T-helper 17 cell (primary cell): ENCODE data around the gene PNPLA2. TPM values are rescaled to one million over a fixed set of nuclear protein-coding genes. Genes with fewer than 3 reads are reported as not detected.

Experiments
- ATAC-seq: fragments of 150-1000 bp; cut with Tn5 transposase; 2 replicates; pipeline ENCODE4 v1.10.0; 2021; ENCODE audit warnings: mild to moderate bottlenecking, moderate library complexity
- DNase-seq, 3 donors: peaks; one replicate each; pipeline versions ENCODE4 v3.0.0 to v3.0.0-alpha.2; 2020 to 2021
- H3K9me3 ChIP-seq: one replicate; pipeline ENCODE4 v1.7.0; 2013; ENCODE audit warnings: low read length, mild to moderate bottlenecking; ENCODE audit not compliant: control insufficient read depth, poor library complexity, severe bottlenecking
- H3K27ac Mint-ChIP-seq: one replicate; pipeline ENCODE4 v1.8.0; 2022; ENCODE audit warnings: mild to moderate bottlenecking, moderate library complexity, mixed read lengths
- H3K27me3 Mint-ChIP-seq: one replicate; pipeline ENCODE4 v1.8.0; 2022; ENCODE audit warnings: mixed read lengths
- H3K36me3 Mint-ChIP-seq: one replicate; pipeline ENCODE4 v1.8.0; 2022; ENCODE audit warnings: low read depth, mixed read lengths
- H3K4me1 Mint-ChIP-seq: one replicate; pipeline ENCODE4 v1.8.0; 2022; ENCODE audit warnings: mild to moderate bottlenecking, mixed read lengths
- H3K4me3 Mint-ChIP-seq: one replicate; pipeline ENCODE4 v1.8.0; 2022; ENCODE audit warnings: mild to moderate bottlenecking, moderate library complexity, mixed read lengths
- total RNA-seq, 4 donors: library from RNA in 2 of 4; stranded (reverse) in 2 of 4; gene quantifications; one replicate each; pipeline ENCODE4 v1.2.3 and lab custom pipeline; 2022 to 2026

PNPLA2 gene
- total RNA-seq, 2 donors from 2014 or later: 178 to 182 TPM

DNA sequence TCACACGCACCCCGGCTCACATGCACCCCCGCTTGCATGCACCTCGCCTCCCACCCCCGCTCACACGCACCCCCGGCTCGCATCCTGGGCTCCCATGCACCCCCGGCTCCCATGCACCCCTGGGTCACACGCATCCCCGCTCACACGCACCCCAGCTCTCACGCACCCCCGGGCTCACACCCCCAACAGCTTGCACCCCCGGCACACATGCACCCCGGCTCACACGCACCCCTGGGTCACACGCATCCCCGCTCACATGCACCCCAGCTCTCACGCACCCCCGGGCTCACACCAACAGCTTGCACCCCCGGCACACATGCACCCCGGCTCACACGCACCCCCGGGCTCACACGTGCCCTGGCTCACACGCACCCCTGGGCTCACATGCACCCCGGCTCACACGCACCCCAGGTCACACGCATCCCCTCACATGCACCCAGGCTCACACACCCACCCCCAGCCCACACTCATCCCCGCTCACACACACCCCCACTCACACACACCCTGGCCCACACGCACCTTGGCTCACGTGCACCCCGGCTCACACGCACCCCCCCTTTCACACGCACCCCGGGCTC lies 40.1 kb downstream of the PNPLA2 start:
- ATAC-seq (no peak), DNase-seq (no peak)
- no peaks in the 10 kb centered on the region for H3K27me3 Mint-ChIP-seq
- H3K27ac Mint-ChIP-seq: no peak overlapping the region
- no peaks in the 10 kb centered on the region for H3K9me3 ChIP-seq
- H3K4me1 Mint-ChIP-seq: no peaks in the 10 kb centered on the region
- H3K4me3 Mint-ChIP-seq: no peak overlapping the region
- no peaks in the 10 kb centered on the region for H3K36me3 Mint-ChIP-seq

DNA sequence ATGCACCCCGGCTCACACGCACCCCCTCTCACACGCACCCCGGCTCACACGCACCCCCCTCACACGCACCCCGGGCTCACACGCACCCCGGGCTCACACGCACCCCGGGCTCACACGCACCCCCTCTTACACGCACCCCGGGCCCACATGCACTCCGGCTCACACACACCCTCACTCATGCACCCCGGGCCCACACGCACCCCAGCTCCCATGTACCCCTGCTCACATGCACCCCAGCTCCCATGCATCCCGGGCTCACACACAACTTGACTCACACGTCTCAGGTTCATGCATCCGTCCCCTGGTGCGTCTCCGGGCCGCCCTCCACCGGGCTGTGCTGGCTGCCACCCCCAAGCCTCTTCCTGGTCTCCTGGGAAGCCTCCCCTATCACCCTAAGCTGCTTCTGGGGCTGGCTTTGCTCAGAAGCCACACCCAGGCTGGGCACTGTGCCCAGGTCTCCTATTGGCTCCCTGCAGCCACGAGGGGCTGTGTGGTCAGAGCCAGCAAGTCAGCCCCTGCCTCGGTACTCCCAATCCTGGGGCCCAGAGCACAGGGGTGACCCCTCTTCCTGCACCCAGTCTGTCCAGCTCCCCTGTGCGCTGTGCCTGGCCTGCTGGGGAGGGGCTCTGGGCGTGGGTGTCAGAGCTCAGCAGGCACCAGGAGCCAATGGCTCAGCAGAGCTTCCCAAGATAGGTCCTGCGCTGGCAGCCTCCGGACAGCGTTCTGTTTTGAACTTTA lies 40.8 kb downstream of the PNPLA2 start:
- Mint-ChIP-seq H3K4me3 (peak overlapping the region; percentile 31), H3K36me3 (no peaks in the 10 kb centered on the region), H3K27me3 (no peaks in the 10 kb centered on the region), H3K4me1 (no peaks in the 10 kb centered on the region), H3K27ac (no peak overlapping the region)
- ATAC-seq: no peak
- DNase-seq: no peak
- H3K9me3 ChIP-seq: no peaks in the 10 kb centered on the region

DNA sequence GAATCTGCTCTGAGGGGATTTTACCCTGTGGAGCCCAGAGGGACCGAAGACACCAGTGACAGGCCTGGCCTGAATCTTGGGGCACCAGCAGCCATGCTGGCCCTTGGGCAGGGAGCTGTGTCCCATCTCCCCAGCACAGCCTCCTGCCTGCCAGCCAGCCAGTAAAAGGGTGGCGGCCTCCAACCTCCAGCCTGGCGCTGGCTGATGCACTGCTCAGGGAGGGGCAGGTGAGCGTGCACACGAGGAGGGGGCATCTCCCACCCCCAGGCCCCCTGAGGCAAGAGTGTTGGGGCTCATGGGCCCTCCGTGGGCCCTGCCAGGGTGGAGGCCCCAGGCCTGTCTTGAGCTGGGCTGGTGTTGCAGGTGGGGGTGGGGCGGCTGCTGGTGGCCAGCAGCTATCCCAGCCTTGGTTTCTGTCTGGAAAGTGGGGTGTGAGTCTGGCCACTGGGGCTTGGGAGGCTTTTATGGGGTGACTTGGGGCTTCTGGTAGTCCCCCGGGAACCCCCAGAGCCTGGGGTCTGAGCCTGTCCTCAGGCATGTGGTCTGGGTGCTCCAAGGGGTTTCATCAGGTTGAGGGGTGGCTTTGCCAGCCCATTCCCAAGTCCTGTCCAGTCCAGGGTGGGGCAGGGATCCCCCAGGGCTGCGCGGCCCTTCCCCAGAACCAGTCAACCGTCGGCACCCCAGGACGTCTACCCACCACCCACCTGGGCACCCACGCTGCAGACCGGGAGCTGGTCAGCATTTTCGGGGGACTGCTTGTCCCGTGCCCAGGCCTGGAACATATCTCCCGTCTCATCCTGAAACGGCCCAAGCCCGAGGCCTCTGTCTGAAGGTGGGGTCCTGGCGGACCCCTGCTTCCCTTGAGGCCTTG lies 41.8 kb downstream of the PNPLA2 start:
- DNase-seq (no peak), ATAC-seq (no peak)
- Mint-ChIP-seq H3K4me3 (no peak overlapping the region), H3K27ac (no peak overlapping the region), H3K4me1 (no peaks in the 10 kb centered on the region), H3K36me3 (no peaks in the 10 kb centered on the region), H3K27me3 (no peaks in the 10 kb centered on the region)
- H3K9me3 ChIP-seq: no peaks in the 10 kb centered on the region

DNA sequence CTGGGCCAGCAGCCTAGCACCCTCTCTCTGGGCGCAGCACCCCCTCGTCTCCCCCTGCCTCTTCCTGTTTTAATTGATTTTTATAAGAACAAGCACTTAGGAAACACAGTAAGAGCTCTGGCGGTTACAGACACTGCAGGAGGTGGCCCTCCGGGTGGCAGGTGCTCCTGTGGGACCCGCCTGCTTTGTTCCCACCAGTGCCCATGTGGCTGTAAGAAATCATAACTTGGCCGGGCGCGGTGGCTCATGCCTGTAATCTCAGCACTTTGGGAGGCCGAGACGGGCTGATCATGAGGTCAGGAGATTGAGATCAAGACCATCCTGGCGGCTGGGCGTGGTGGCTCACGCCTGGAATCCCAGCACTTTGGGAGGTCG lies 42.4 kb downstream of the PNPLA2 start:
- no peaks in the 10 kb centered on the region for H3K27me3 Mint-ChIP-seq
- DNase-seq (no peak), ATAC-seq (no peak)
- no peaks in the 10 kb centered on the region for H3K9me3 ChIP-seq
- H3K4me1 Mint-ChIP-seq: no peaks in the 10 kb centered on the region
- no peak overlapping the region for H3K27ac Mint-ChIP-seq
- no peaks in the 10 kb centered on the region for H3K36me3 Mint-ChIP-seq
- H3K4me3 Mint-ChIP-seq: no peak overlapping the region

DNA sequence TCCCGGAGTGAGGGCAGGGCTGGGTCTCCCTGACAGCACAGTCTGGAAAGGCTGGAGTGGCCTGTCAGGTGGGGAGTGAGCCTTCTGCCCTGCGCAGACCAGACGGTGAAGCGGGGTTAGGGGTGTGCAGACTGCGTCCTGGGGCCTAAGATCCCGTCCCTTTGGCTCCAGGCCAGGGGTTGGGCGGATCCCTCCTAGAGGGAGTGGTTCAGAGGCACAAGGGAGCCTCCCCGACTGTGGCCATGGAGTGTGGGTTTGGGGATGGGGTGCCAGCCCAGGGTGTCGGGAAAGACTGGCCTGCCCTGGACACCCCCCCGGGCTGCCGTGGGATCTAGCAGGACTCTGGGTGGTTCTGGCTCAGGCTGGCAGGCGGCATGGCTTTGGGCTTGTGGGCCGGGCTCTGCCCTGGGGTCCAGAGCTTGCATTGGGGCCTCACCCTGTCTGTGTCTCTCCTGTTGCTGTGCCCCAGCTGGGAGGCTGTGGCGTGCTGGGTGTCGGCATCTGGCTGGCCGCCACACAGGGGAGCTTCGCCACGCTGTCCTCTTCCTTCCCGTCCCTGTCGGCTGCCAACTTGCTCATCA lies 43.5 kb downstream of the PNPLA2 start:
- Mint-ChIP-seq H3K36me3 (no peaks in the 10 kb centered on the region), H3K4me1 (no peaks in the 10 kb centered on the region), H3K27me3 (no peaks in the 10 kb centered on the region), H3K4me3 (no peak overlapping the region), H3K27ac (no peak overlapping the region)
- H3K9me3 ChIP-seq: no peaks in the 10 kb centered on the region
- ATAC-seq (no peak), DNase-seq (no peak)

DNA sequence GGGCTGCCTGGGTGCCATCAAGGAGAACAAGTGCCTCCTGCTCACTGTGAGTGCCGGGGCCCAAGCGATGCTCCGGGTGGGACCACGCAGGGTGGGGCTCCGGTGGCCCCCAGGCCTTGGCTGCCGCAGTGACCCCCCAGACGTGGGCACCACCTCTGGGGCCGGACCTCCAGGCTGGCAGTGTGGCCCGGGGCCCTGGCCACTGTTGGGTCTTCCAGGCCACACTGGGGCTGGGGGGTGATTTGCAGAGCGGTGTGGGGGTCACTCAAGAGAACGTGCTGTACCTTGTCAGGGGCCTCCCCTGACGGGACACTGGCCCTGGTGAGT lies 43.9 kb downstream of the PNPLA2 start:
- ATAC-seq (no peak), DNase-seq (no peak)
- no peak overlapping the region for H3K27ac Mint-ChIP-seq
- H3K4me1 Mint-ChIP-seq: no peaks in the 10 kb centered on the region
- H3K9me3 ChIP-seq: no peaks in the 10 kb centered on the region
- H3K27me3 Mint-ChIP-seq: no peaks in the 10 kb centered on the region
- H3K4me3 Mint-ChIP-seq: no peak overlapping the region
- no peaks in the 10 kb centered on the region for H3K36me3 Mint-ChIP-seq

DNA sequence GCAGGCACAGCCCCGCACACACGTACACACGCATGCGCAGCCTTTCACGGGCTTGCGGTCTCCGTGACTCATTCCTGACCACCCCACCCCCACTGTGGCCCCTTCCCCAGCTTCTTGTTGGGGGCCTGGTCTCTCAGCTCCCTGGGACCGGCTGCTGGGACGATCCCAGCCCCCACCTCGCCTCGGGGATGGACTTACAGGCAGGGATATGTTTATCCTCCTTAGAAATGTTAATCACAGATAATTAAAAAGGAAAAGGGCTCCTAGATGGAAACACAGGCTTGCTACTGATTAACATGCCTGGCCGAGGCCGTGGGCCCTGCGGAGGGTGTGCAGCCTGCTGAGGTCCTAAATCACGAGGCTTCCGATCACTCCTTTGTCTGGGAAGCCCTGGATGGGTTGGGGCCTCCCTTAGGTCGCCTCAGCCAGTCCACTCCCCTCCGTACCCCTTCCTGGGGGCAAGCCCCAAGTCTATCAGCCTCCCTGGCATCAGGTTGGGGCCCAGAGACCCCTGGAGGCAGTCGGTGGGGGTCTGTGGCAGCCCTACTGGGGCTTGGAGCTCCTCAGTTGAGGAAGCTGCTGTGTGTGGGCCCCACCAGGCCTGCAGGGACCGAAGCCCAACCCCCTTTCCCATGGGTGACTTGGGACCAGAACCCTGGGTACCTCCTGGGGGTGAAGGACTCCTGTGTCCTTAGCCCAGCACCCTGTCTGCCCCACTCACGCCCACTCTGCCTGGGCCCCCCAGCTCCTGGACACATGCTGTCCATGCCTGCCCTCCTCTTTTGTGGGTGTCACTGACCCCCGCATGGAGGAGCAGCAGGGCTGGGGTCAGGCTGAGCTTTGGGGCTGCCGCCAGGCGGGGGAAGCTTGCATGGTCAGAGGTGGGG lies 44.6 kb downstream of the PNPLA2 start:
- Mint-ChIP-seq H3K27me3 (no peaks in the 10 kb centered on the region), H3K27ac (no peak overlapping the region), H3K4me3 (no peak overlapping the region), H3K4me1 (no peaks in the 10 kb centered on the region), H3K36me3 (no peaks in the 10 kb centered on the region)
- no peak for ATAC-seq
- no peak for DNase-seq
- no peaks in the 10 kb centered on the region for H3K9me3 ChIP-seq

DNA sequence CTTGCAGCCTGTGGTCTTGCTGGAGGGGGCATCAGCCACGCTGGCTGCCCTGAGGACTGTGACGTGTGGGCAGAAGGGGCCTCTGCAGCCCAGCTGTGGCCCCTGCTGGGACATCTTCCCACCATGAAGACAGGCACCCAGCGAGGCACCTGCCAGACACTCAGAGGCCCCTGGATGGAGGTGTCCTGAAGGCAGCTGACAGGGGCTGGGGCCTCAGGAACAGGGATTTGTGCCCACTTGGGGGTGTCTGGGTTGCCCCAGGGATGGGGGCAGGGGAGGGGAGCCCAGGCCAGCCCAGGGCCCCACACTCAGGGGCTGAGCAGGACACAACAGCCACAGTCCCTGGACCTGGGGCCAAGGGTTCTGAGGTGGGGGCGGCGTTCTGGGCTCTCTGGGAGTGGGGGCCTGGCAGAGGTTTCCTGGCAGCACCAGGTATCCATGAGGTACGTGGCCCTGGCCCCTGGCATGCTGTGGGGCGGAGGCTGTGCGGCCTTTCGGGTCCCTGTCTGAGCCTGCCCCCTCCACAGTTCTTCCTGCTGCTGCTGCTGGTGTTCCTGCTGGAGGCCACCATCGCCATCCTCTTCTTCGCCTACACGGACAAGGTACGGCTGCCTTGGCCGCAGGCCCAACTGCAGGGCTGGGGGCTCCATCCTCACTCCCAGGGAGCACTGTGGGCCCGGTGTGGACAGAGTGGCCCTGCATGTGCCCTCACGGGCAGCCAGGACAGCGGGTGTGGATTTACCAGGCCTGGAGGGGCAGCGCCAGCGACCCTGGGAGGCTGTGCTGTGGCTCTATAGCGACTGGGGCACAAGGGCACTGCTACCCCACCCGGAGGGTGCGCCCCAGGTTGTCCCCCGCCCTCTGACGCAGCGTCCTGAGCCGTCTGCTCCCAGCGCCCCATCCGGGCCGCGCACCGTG lies 45.5 kb downstream of the PNPLA2 start:
- no peak for ATAC-seq
- H3K9me3 ChIP-seq: no peaks in the 10 kb centered on the region
- no peak overlapping the region for H3K27ac Mint-ChIP-seq

DNA sequence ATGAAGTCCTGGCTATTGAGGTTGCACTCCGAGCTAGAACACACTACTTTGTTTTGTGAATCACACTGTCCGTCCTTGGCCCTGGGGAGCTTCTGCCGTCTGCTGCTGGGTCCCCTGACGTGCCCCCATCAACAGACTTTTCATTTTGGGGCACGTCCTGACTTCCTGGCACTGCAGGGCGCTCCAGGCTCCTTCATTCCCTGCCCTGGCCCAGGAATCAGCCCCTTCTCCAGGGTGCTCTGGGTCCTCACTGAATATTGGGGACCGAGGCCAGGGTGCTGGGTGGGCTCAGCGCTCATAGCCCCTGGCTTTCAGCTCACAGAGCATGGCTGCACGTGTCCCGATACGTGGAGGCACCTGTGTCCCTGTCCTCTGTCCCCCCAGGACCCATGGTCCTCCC lies 46.2 kb downstream of the PNPLA2 start:
- no peak for DNase-seq
- no peaks in the 10 kb centered on the region for H3K4me1 Mint-ChIP-seq
- no peak overlapping the region for H3K27ac Mint-ChIP-seq
- no peaks in the 10 kb centered on the region for H3K9me3 ChIP-seq
- H3K4me3 Mint-ChIP-seq: no peak overlapping the region
- no peaks in the 10 kb centered on the region for H3K27me3 Mint-ChIP-seq
- ATAC-seq: no peak
- no peaks in the 10 kb centered on the region for H3K36me3 Mint-ChIP-seq

More for the DNA sequence above, 45.5 kb downstream of the PNPLA2 start:
- Mint-ChIP-seq H3K4me3 (no peak overlapping the region), H3K36me3 (no peaks in the 10 kb centered on the region), H3K27me3 (no peaks in the 10 kb centered on the region), H3K4me1 (no peaks in the 10 kb centered on the region)
- no peak for DNase-seq

DNA sequence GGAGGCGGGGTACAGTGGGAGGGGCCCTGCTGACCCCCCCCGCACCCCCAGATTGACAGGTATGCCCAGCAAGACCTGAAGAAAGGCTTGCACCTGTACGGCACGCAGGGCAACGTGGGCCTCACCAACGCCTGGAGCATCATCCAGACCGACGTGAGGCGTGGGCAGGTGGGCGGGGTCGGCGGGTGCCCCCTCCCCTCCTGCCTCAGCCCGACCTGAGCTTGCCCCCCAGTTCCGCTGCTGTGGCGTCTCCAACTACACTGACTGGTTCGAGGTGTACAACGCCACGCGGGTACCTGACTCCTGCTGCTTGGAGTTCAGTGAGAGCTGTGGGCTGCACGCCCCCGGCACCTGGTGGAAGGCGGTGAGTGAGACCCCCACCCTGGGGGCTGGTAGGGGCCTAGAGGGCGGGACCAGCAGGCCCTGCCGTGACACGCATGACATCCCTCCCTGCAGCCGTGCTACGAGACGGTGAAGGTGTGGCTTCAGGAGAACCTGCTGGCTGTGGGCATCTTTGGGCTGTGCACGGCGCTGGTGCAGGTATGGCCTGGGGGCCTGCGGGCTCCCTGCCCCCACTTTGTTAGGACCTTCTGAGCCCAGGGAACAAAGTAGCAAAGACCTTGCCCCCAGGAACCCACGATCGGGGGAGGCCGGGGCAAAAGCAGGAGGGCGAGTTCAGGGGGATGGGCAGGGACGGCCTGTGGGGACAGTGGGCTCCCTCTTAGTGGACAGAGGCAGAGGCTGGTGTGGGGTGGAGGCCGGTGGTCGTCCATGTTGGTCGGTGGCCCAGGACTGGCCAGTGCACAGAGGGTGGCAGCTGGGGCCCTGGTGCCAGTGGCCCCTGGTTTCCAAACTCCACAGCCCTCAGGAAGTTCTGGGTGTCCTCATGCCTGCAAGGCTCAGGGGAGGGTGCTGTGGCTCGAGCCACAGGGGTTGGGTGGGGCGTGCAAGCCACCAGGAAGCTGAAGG lies 47.0 kb downstream of the PNPLA2 start:
- Mint-ChIP-seq H3K27me3 (no peaks in the 10 kb centered on the region), H3K36me3 (no peaks in the 10 kb centered on the region), H3K4me1 (no peaks in the 10 kb centered on the region), H3K4me3 (no peak overlapping the region), H3K27ac (no peak overlapping the region)
- no peak for DNase-seq
- no peak for ATAC-seq
- H3K9me3 ChIP-seq: no peaks in the 10 kb centered on the region

DNA sequence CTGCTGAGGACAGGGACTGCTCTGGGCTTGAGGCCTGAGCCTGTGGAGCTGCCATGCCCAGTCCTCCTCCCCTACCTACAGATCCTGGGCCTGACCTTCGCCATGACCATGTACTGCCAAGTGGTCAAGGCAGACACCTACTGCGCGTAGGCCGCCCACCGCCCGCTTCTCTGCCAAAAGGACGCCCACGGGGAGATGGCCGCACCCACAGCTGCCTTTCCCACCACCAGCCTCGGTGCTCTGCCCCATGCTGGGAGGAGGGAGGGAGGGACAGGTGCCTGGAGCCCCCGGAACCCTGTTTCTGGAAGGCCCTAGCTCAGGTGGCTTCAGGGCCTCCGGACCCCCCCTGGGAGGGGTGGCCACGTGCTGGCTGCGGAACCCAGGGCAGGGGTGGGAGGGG lies 47.8 kb downstream of the PNPLA2 start:
- H3K27me3 Mint-ChIP-seq: no peaks in the 10 kb centered on the region
- H3K4me1 Mint-ChIP-seq: no peaks in the 10 kb centered on the region
- H3K4me3 Mint-ChIP-seq: no peak overlapping the region
- DNase-seq: no peak
- no peak for ATAC-seq
- no peaks in the 10 kb centered on the region for H3K36me3 Mint-ChIP-seq
- H3K27ac Mint-ChIP-seq: no peak overlapping the region
- no peaks in the 10 kb centered on the region for H3K9me3 ChIP-seq
